Measurements from ENCODE around the gene CDK5. TPM values are rescaled to one million over a fixed set of nuclear protein-coding genes. Genes with fewer than 3 reads are reported as not detected.

Gene CDK5
- total and polyA plus RNA-seq, 9 of the 15 experiments (the other 6 are each of a cell fraction or from before 2014, with no cell fraction given) = 3.2 to 38.0 (median 27.5) TPM

DNA sequence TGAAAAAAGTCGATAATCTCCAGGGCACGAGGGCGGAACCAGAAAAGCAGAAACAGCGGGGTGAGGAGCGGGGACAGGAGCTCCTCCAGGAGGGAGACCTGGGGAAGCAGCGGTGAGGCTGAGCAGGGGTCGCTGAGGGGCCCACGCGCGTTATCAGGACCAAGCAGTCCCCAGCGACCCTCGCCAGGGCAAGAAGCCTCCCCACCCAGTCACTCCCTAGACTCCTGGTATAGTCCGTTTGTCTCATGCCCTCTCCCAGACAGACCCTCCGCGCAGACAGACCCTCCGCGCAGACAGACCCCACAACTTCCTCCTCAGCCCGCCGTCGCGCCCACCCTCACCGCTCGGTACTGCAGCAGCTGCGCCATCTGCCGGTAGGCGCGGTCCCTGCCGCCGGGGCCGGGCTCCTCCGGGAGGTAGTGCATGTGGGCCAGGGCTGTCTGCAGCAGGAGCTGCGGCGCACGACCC is 39.7 kb downstream of the CDK5 start (continued):
- TF ChIP-seq NONO (IDR thresholded peaks at IDR 0.05; ENCODE audit: low read depth in 2 of 2, low read length in 1 of 2) (peak in 1 of 2 experiments; percentile 58; a peak in 1 of 4 replicates), NR3C1 (CRISPR knock-in tag; IDR thresholded peaks at IDR 0.05) (no peak), HEY1 (CRISPR knock-in tag; IDR thresholded peaks at IDR 0.05; ENCODE audit: borderline replicate concordance) (no peak), TRIM28 (IDR thresholded peaks at IDR 0.05) (peak; percentile 55; the same call in 1 of the 2 replicates), DPF2 (IDR thresholded peaks at IDR 0.05) (peak; percentile 87; the same call in 1 of the 2 replicates), EP400 (IDR thresholded peaks at IDR 0.05) (peak; percentile 85; the same call in 1 of the 2 replicates), POLR3A (IDR thresholded peaks at IDR 0.05; ENCODE audit: borderline replicate concordance, extremely low read depth, insufficient read depth, insufficient read length) (no peak), TEAD2 (tag; IDR thresholded peaks at IDR 0.05) (no peak), SMAD2 (IDR thresholded peaks at IDR 0.05; ENCODE audit: low read depth, low read length) (no peak), HDAC3 (IDR thresholded peaks at IDR 0.05; ENCODE audit: borderline replicate concordance, partially characterized antibody) (no peak), SOX6 (IDR thresholded peaks at IDR 0.05) (0 out of 2 replicates have a peak, but pooled peaks have one; percentile 47), ZNF561 (CRISPR knock-in tag; conservative IDR thresholded peaks at IDR 0.05) (no peak), KDM5B (IDR thresholded peaks at IDR 0.05; ENCODE audit: insufficient replicate concordance, low read depth, low read length) (peak; percentile 43), ZNF217 (CRISPR knock-in tag; IDR thresholded peaks at IDR 0.05) (no peak), HMG20B (CRISPR knock-in tag; IDR thresholded peaks at IDR 0.05) (no peak), TAF15 (IDR thresholded peaks at IDR 0.05; ENCODE audit: low read depth, low read length) (no peak), SUPT5H (IDR thresholded peaks at IDR 0.05) (peak; percentile 67), RAD21 (CRISPR knock-in tag; conservative IDR thresholded peaks at IDR 0.05 in 1 of 2, IDR thresholded peaks at IDR 0.05 in 1 of 2) (peak; percentile 87 to 89)
- TF ChIP-seq, protein P1, sequence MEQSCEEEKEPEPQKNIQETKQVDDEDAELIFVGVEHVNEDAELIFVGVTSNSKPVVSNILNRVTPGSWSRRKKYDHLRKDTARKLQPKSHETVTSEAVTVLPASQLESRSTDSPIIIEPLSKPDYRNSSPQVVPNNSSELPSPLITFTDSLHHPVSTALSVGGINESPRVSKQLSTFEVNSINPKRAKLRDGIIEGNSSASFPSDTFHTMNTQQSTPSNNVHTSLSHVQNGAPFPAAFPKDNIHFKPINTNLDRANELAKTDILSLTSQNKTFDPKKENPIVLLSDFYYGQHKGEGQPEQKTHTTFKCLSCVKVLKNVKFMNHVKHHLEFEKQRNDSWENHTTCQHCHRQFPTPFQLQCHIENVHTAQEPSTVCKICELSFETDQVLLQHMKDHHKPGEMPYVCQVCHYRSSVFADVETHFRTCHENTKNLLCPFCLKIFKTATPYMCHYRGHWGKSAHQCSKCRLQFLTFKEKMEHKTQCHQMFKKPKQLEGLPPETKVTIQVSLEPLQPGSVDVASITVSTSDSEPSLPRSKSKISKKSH (CRISPR knock-in tag; IDR thresholded peaks at IDR 0.05) = no peak
- TF ChIP-seq, protein P2, sequence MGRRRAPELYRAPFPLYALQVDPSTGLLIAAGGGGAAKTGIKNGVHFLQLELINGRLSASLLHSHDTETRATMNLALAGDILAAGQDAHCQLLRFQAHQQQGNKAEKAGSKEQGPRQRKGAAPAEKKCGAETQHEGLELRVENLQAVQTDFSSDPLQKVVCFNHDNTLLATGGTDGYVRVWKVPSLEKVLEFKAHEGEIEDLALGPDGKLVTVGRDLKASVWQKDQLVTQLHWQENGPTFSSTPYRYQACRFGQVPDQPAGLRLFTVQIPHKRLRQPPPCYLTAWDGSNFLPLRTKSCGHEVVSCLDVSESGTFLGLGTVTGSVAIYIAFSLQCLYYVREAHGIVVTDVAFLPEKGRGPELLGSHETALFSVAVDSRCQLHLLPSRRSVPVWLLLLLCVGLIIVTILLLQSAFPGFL (CRISPR knock-in tag; IDR thresholded peaks at IDR 0.05) = no peak
- TF ChIP-seq, protein P3, sequence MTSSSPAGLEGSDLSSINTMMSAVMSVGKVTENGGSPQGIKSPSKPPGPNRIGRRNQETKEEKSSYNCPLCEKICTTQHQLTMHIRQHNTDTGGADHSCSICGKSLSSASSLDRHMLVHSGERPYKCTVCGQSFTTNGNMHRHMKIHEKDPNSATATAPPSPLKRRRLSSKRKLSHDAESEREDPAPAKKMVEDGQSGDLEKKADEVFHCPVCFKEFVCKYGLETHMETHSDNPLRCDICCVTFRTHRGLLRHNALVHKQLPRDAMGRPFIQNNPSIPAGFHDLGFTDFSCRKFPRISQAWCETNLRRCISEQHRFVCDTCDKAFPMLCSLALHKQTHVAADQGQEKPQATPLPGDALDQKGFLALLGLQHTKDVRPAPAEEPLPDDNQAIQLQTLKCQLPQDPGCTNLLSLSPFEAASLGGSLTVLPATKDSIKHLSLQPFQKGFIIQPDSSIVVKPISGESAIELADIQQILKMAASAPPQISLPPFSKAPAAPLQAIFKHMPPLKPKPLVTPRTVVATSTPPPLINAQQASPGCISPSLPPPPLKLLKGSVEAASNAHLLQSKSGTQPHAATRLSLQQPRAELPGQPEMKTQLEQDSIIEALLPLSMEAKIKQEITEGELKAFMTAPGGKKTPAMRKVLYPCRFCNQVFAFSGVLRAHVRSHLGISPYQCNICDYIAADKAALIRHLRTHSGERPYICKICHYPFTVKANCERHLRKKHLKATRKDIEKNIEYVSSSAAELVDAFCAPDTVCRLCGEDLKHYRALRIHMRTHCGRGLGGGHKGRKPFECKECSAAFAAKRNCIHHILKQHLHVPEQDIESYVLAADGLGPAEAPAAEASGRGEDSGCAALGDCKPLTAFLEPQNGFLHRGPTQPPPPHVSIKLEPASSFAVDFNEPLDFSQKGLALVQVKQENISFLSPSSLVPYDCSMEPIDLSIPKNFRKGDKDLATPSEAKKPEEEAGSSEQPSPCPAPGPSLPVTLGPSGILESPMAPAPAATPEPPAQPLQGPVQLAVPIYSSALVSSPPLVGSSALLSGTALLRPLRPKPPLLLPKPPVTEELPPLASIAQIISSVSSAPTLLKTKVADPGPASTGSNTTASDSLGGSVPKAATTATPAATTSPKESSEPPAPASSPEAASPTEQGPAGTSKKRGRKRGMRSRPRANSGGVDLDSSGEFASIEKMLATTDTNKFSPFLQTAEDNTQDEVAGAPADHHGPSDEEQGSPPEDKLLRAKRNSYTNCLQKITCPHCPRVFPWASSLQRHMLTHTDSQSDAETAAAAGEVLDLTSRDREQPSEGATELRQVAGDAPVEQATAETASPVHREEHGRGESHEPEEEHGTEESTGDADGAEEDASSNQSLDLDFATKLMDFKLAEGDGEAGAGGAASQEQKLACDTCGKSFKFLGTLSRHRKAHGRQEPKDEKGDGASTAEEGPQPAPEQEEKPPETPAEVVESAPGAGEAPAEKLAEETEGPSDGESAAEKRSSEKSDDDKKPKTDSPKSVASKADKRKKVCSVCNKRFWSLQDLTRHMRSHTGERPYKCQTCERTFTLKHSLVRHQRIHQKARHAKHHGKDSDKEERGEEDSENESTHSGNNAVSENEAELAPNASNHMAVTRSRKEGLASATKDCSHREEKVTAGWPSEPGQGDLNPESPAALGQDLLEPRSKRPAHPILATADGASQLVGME (CRISPR knock-in tag; IDR thresholded peaks at IDR 0.05) = peak; percentile 47; the same call in 1 of the 2 replicates

Data from K562 (cell line).